HS-27A (cell line): Measurements from ENCODE around the gene INPP5J.
"Not testable (repeated sequence)": the region's sequence is repeated elsewhere in the genome, so short reads cannot be mapped to it uniquely, and the experiment has no call there.

Experiments
- DNase-seq: peaks from one replicate; pipeline ENCODE4 v3.0.0-alpha.2; 2012; ENCODE audit warnings: low read depth, missing footprints

Gene INPP5J

DNA sequence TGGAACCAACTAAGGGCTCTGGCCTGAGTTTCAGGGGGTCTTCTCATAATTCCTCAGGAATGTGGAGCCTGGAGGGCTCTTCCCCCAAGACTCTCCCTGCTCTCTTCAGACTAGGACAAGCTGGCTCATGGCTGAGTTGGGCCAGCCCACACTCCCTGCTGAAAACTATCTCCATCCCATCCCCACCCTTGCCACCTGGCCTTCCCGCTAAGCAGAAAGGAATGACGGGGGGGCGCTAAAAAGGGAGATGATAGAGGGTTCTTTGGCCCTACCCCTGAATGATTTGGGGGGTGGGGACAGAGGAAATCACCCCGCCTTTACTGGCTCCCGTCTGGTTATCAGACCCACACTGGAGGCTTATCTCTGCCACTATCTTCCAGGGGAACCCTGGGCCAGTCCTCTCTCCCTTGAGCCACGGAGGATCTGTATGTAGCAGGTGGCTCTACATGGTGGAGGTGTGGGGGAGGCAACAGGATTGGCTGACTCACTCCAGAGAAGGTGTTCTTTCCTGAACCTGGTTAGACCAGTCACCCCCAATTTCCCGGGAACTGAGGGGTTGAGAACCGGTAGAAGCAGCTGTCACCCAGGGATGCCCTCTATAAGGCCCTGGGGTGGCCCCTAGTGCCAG lies 35.9 kb upstream of the INPP5J start:
- DNase-seq, result no peak

- no peak for DNase-seq
These were observed 35.0 kb upstream of the INPP5J start for GRCh38 chr22:31087744-31088215.

- DNase-seq, result no peak
These were observed 34.4 kb upstream of the INPP5J start for GRCh38 chr22:31088233-31088986.

DNA sequence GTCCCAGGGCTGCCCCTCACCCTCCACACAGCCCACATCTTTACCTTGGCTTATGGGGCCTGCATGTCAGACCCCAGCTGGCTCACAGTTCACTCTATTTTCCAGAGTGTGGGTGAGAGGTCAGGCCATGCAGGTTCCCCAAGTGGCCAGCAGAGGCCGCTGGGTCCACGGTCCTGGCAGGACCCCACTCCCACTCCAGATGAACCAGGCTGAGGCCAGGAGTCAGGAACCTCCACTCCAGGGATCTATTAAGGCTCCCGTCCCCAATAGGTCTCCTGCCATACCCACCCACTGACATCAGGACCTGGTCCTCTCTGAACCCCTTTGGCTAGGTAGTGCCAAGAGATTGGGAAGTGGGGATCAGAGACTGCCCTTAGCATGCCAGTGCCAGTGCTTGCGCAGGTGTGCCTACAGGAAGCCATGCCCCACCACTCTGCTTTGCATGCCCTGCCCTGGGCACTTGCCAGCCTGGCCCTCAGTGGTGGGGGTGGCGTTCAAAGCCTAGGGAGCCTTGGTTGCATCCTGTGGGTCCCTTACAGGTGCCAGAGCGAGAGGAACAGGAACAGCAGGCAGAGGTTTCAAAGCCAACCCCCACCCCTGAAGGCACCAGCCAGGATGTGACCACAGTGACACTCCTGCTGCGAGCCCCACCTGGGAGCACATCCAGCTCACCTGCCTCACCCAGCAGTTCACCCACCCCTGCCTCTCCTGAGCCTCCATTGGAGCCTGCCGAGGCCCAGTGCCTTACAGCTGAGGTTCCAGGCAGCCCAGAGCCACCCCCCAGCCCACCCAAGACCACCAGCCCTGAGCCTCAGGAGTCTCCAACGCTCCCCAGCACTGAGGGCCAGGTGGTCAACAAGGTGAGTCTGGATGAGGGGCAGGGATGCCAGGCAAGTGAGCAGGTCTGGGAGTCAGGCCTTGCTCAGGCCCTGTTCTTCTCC lies 33.3 kb upstream of the INPP5J start:
- no peak for DNase-seq

DNA sequence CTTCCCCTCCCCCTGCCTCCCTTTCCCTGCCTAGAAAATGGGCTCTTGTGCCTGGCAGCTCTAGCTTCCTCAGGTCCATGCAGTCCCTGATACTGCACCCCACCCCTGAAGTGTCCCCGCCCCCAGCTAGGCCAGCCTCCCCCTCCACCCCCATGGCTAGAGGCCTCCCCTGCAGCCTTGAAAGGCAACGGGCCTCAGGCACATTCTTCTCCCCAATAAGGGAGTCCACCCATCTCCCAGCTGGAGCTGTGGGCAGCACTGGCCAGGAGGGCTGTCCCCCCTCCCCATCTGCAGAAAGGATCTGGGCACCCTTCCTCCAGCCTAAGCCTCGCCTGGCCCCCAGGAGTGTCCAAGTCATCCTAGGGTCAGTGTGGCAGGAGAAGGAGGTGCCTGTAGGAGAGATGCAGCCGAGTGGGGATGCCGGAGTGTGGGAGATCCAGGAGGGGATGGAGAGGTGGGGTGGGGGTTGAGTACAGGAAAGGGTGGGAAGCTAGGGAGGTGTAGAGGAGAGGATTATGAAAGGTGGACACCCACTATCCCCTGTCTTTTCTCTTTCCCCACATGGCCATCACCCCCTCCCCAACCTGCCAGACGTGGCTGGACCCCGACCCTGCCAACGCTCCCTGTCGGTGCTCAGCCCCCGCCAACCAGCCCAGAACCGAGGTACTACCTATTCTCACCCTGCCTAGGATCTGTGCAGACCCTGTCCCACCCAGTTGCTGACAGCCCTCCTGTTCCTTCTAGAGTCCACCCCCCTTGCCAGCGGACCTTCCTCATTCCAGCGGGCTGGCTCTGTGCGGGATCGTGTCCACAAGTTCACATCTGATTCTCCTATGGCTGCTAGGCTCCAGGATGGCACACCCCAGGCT lies 32.3 kb upstream of the INPP5J start:
- DNase-seq, result no peak

DNA sequence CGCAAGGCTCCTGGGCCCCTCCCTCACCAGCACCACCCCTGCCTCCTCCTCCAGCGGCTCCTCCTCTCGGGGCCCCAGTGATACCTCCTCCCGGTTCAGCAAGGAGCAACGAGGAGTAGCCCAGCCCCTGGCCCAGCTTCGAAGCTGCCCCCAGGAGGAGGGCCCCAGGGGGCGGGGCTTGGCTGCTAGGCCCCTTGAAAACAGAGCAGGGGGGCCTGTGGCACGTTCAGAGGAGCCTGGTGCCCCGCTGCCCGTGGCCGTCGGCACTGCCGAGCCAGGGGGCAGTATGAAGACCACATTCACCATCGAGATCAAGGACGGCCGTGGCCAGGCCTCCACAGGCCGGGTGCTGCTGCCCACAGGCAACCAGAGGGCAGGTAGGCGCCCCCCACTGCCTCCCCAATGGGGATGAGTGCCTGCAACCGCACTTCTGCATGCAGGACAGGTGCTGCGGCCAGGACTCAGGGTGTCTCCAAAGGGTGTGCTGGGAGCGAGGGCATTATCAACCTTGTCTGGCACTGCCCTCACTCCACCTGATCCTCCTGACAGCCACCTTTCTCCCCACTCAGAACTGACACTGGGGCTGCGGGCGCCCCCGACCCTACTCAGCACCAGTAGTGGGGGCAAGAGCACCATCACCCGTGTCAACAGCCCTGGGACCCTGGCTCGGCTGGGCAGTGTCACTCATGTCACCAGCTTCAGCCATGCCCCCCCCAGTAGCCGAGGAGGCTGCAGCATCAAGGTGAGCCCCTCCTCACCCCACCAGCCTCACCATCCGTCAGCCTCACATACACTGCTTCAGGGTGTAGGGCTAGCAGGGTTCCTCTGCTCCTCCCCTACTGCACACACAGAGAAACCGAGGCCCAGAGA lies 31.4 kb upstream of the INPP5J start:
- no peak for DNase-seq

DNA sequence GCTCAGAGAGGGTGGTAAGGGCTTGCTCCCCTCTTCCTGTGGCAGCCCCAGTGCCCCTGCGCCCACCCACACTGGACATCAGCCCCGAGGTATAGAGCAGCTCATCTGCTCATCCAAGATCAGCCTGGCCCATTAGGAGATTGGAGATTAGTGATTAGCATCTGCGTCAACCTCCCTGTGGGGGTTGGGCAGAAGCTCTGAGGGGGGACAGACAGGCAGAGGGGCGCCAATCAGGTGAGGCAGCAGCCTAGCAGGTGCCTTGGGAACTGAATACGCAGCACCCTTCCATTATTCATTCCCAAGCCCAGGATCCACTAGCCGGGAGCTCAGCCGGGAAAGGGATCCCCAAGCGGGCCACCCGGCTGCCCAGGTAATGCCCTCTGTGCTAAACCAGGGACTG lies 30.6 kb upstream of the INPP5J start:
- no peak for DNase-seq

DNA sequence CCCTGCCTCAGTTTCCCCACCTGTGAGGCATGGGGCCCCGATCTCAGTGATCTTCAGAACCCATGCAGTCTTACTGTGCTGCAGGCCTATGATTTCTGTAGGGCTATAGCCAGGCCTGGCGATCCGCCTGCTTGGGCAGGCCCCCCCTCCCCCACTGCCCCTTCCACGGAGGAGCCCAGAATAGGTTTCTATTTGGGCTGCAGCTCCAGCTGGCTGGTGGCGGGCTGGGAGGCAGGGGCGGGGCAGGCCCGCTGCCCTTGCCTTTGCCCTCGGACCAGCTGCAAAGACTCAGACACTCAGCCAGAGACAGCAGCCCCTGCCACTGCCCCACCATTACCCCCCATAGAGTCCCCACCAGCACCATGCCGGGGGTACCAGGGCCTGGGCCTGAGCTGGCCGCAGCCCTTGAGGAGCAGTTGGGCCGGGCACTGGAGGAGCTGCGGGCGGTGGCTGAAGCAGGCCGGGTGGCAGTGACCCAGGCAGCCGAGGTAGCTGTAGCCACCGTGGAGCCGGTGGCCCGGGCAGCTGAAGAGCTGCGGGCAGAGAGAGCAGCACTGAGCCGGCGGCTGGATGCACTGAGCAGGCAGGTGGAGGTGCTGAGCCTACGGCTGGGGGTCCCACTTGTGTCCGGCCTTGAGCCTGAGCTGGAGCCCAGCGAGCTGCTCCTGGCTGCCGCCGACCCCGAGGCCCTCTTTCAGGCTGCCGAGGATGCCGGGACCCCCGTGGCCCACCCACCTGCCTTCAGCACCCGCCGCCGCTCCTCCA lies 29.5 kb upstream of the INPP5J start:
- DNase-seq, result no peak

DNA sequence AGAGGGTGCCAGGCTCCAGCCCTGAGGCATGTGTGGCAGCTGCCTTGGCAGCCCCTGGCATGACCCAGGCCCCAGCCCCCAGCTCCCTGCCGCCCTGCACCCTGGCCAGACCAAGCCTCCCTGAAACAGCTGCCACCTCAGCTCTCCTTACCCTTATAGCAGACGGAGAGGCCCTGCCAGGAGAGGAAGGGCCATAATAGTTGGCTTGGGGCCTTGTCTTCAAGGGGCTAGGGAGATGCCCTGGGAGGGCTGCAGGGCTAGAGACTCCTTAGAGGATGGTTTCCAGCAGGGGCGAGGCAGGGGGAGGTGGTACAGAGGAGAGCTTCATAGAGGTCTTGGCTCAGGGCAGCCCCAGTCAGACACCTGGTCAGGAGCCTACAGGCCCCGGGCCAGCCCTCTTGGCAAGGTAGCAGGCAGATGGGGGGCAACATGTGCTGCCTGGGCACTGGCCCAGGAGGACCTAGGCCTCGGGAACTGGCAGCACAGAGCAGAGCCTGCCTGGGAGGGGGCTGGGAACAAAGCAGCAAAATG lies 28.7 kb upstream of the INPP5J start:
- DNase-seq, result no peak

GRCh38 chr22:31094741-31095140 lies 28.0 kb upstream of the INPP5J start:
- no peak for DNase-seq

GRCh38 chr22:31095637-31096249 lies 27.0 kb upstream of the INPP5J start:
- no peak for DNase-seq

- DNase-seq, result no peak
These were observed 26.0 kb upstream of the INPP5J start for GRCh38 chr22:31096657-31097279.

- not testable (repeated sequence) for DNase-seq
These were observed 25.2 kb upstream of the INPP5J start for GRCh38 chr22:31097539-31097938.

- DNase-seq, result no peak
These were observed 24.7 kb upstream of the INPP5J start for GRCh38 chr22:31097941-31098631.

DNA sequence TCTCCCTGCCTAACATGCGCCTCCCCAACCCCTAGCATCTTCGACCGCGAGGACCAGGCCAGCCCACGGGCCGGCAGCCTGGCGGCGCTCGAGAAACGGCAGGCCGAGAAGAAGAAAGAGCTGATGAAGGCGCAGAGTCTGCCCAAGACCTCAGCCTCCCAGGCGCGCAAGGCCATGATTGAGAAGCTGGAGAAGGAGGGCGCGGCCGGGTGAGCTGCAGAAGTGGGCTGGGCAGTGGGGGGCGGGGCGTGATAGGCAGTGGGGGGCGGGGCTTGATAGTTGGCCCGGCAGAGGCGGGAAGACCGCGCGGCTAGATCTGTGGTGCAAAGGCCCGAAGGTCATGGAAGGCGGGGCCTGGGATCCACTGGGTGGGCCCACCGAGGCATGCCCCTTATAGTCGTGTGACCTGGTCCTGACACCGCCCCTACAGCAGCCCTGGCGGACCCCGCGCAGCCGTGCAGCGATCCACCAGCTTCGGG lies 24.1 kb upstream of the INPP5J start:
- DNase-seq, result no peak

DNA sequence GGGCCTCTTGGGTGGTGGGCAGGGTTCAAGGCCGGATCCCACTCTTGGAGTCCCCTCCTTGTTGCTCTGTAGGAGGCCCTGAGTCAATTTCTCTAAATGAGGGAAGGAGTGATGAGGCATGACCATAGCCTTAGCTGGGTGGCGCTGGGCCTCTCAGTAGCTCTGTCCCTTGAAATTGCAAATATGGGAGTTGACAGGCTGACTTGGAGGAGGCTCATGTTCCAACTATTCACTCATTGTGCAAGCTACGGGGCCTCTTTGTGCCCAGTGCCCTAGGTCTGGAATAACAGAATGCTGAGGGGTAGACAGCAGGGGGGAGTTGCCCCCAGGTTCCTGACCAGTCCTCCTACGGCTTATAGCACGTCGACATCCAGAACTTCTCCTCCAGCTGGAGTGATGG lies 23.4 kb upstream of the INPP5J start:
- DNase-seq, result no peak

GRCh38 chr22:31099841-31100761 lies 22.7 kb upstream of the INPP5J start:
- DNase-seq, result no peak
